Right lung (tissue), 5 donors: ENCODE results near the gene P2RY6. TPM values are rescaled to one million over a fixed set of nuclear protein-coding genes. Genes with fewer than 3 reads are reported as not detected.

ENCODE experiments used
- DNase-seq, 2 donors: peaks; one replicate each; pipeline ENCODE4 v3.0.0-alpha.2; 2013
- polyA plus RNA-seq, 5 donors: library from polyadenylated mRNA; unstranded; fragments of 120-200 nt; gene quantifications; one replicate each; pipeline versions ENCODE4 v1.2.1 to v1.2.3, GENCODE V29; 2013; ENCODE audit warnings: inconsistent platforms in 1 of 5, low replicate concordance in 1 of 5; ENCODE audit not compliant: insufficient read length in 5 of 5, insufficient read depth in 1 of 5

Gene P2RY6
- polyA plus RNA-seq, 5 donors = 1.2 to 2.7 (median 1.8) TPM

GRCh38 chr11:73295241-73295995, 23.3 kb downstream of the P2RY6 start:
- peak in 1 of 2 donors; percentile 45 for DNase-seq

DNA sequence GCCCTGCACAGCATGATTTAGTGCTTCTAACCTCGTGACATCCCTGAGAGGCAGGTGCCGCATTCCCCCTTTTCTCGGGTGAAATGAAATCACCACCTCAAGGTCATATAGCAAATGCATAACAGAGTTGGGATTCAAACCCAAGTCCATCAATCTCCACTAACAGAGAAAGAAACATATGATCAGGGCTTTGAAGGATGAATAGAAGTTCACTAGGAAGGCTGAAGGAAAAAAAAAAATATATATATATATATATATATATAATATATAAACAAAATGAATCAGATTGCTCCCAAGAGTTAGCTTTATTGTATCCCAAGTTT, 23.8 kb downstream of the P2RY6 start:
- DNase-seq = no peak

- no peak for DNase-seq
Observed at GRCh38 chr11:73296501-73297230, 24.5 kb downstream of the P2RY6 start.

GRCh38 chr11:73297231-73297590, 25.1 kb downstream of the P2RY6 start:
- DNase-seq = no peak

DNA sequence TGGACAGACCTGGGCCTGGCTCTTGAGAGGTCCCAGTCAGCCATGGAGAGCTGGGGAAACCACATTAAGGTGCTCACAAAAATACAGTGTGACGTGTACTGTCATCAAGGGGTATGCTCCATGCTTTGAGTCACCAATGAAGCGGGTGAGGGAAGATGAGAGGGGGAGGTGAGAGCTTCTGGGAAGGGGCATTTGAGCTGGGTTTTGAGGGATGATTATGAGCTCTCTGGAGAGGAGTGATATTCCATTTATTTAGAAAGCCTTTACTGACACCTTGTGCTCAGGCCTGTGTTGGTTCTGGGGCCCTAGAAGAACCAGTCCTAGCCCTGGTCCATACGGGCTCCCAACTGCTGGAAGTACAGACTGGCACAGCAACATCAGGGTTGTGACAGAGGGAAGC, 25.6 kb downstream of the P2RY6 start:
- DNase-seq = no peak

DNA sequence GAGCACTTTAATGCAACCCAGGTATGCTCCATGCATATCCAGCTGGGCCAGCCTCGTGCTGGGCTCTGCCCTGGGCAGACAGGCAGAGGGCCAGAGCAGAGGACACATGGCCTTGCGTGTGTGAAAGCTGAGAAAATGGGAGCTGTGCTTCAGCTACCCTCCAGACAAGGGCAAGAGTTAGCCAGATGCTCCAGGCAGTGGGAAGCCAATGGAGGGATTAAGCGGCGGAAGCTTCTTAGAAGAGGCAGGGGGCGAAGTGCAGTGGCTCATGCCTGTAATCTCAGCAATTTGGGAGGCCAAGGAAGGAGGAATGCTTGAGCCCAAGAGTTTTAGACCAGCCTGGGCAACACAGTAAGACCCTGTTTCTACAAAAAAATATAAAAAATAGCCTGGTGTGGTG, 26.1 kb downstream of the P2RY6 start:
- DNase-seq = no peak

DNA sequence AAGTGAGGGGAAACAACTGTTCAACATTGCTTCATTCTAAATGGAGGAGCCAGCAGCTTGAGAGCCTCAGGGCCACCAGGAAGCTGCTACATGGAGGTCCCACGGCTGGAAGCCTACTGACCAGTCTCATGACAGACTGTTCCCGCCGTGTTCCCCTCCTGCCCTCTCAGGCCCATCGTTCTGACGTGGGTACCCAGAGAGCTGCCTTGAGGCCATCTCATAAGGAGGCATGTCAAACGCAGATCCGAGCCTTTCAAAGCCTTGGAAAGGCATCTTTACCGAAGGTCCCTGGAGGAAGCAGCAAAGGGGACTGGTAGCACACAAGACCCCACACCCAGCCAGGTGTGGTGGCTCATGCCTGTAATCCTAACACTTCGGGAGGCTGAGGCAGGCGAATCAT, 27.6 kb downstream of the P2RY6 start:
- DNase-seq = no peak

GRCh38 chr11:73306069-73306841, 34.1 kb downstream of the P2RY6 start:
- no peak for DNase-seq

DNA sequence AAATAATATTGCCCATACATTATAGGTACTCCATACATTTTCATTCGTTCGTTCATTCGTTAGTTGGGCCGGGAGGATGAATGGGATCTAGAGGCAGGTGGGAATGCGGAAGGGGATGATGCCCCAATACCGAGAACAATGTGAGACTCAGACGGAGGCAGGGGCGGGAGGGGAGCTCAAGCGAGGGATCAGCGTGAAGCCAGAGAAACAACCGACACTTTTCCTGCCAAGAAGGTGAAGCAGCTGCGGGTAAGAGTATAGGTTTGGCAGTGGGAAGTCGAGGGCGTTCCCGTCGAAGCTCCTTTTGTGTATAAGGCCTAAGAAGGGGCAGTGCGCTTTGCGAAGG, 34.8 kb downstream of the P2RY6 start:
- DNase-seq = no peak

DNA sequence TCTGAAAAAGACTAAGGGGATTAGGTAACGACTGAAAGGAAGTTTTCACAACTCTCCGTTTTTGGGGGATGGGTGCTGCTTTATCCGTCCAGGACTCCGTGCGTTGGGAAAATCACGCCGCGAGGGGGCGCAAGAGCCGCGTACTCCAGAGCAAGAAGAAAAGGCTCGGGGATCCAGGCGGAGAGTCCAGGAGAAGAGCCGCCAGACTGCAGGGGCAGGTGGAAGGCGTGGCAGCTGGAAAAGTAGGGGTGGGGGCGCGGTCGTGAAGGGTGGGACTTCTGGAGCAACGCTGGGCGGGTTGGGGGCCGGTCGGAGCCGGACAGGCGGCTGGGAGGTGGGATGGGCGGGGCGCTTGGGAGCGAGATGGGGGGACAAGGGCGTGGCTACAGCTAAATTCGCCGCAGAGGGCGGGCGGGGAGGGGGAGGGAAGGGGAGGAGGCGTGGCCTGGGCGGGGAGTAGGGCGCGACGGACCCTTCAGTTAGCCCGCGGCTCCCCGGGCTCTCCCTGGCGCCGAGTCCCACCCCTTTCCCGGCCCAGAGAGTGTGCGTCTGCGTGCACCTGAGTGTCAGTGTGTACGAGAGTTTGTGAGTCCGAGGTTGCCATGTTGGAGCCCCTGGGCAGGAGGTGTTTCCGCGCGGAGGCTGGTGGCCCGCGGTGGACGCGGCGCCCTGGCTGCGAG, 35.3 kb downstream of the P2RY6 start:
- peak; percentile 96 to 97 for DNase-seq

- DNase-seq = peak; percentile 88 to 92
Observed at GRCh38 chr11:73308003-73308960, 36.1 kb downstream of the P2RY6 start, which contains the start of gene ARHGEF17. ARHGEF17 (plus strand) TSS chr11:73308276; CDS start chr11:73308639, 363 bp downstream.

- DNase-seq = peak; percentile 87
Observed at GRCh38 chr11:73308961-73309919, 37.1 kb downstream of the P2RY6 start.

DNA sequence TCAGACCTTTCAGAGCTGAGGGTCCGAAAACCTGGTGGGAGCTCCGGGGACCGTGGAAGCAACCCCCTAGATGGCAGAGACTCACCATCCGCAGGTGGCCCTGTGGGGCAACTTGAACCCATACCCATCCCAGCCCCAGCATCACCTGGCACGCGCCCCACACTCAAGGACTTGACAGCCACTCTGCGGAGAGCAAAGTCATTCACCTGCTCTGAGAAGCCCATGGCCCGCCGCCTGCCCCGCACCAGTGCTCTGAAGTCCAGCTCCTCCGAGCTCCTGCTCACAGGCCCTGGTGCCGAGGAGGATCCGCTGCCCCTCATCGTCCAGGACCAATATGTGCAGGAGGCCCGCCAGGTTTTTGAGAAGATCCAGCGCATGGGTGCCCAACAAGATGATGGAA, 37.9 kb downstream of the P2RY6 start:
- DNase-seq = no peak

GRCh38 chr11:73310661-73311393, 38.7 kb downstream of the P2RY6 start:
- no peak for DNase-seq

DNA sequence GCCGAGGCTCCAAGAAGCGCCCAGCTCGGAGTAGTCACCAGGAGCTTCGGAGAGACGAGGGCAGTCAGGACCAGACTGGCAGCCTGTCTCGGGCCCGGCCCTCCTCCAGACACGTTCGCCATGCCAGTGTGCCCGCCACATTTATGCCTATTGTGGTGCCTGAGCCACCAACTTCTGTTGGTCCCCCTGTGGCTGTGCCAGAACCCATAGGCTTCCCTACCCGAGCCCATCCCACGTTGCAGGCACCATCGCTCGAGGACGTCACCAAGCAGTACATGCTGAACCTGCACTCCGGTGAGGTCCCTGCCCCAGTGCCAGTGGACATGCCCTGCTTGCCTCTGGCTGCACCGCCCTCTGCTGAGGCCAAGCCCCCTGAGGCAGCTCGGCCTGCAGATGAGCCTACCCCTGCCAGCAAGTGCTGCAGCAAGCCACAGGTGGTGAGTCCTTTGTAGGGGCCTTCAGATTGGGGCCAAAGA, 39.3 kb downstream of the P2RY6 start:
- DNase-seq = no peak

DNA sequence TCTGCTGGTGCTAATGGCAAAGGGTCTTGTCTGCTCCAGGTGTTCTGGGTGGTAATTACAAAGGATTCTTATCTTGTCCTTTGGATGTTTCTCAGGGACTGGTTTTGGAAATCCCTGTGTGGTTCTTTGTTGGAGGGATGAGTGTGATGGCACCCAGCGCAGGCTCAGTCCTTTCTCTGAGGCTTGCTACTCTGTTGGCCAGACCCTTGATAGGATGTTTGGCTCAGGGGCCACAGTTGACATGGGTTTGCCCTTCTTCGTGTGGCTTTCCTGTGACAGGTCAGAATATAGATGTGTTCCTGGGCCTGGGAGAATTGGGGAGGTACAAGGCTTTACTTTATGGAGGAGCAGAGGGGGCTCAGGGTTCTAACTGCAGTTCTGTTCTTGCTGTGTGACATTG, 39.9 kb downstream of the P2RY6 start:
- no peak for DNase-seq

DNA sequence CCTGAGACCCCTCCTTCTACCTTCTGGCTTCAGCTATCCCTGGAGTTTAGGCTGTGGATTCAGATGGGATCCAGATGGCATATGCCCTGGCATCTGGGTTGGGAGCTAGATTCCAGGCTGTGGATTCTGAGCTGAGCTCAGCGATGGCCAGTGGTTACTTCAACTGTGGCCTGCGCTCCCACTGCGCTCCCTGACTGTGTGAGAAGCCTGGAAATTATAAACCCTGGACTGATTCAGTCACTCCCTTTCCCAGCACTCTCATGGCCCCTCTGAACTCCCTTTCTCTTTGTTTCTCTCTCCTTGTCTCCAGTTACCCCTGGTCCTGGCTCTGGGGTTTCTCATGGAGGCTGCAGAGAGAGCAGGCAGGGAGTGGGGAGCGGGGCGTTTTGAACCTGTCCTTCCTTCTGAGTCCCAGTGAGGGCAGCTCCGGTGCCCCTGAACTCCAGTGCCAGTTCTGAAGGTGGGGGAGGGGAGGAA, 40.8 kb downstream of the P2RY6 start:
- no peak for DNase-seq

DNA sequence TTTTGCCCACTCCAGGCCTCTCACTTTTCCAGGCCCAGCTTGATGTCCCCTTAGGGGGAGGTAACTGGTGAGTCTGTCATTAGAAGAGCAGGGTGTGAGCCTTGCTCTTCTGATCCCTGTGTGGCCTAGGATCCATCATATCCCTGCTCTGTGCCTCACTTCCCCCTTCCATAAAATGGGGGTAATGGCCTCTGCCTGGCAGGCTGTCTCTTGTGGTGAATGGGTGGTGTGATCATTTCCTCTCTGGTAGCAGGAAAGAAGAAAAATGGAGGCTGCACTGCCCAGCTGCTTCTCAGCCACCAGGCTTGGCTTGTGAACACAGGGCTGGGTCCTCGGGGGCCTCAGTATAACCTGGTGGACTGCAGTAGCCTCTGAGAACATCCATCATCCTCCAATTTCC, 41.5 kb downstream of the P2RY6 start:
- DNase-seq = no peak
